DND-41 (cell line): ENCODE results near the gene KRTAP21-3.

Source experiments
- CTCF ChIP-seq: IDR thresholded peaks from 2 replicates; pipeline ENCODE4 v1.5.1; 2012; ENCODE audit warnings: borderline replicate concordance, low read length, moderate library complexity, mild to moderate bottlenecking; ENCODE audit not compliant: poor library complexity, severe bottlenecking; ENCODE audit errors: extremely low read depth
- EZH2 ChIP-seq: IDR thresholded peaks from 3 replicates; pipeline ENCODE4 v1.6.1; 2012; ENCODE audit warnings: borderline replicate concordance, low read depth, mild to moderate bottlenecking, moderate library complexity, low read length, inconsistent platforms; ENCODE audit not compliant: severe bottlenecking

GRCh38 chr21:30684506-30684905 is 34.1 kb downstream of the KRTAP21-3 start:
- no peak for TF ChIP-seq CTCF
- no peak for TF ChIP-seq EZH2
